CD4-positive, alpha-beta T cell (primary cell): Measurements from ENCODE around the gene POLR3H. TPM values are rescaled to one million over a fixed set of nuclear protein-coding genes. Genes with fewer than 3 reads are reported as not detected.

ENCODE experiments used
- ATAC-seq: fragments of 200-7000 bp; cut with Tn5 transposase; one replicate; pipeline ENCODE4 v1.10.0; 2022; ENCODE audit warnings: mild to moderate bottlenecking; ENCODE audit not compliant: poor library complexity
- CTCF ChIA-PET: fragments of 350-600 bp; sonication (Branson Sonifier 250); formaldehyde crosslinking; loops from one replicate; lab custom pipeline; 2021; ENCODE audit warnings: antibody characterized with exemption, inconsistent platforms; lab: Charles Lee
- POLR2A ChIA-PET: fragments of 350-600 bp; sonication (Branson Sonifier 250); formaldehyde crosslinking; loops from one replicate; lab custom pipeline; 2021; ENCODE audit warnings: antibody characterized with exemption, inconsistent platforms; lab: Charles Lee
- DNase-seq, 14 experiments: peaks; one replicate each; pipeline ENCODE4 v3.0.0-alpha.2; 2013 to 2020; ENCODE audit warnings: mixed read lengths in 2 of 14
- H3K27ac ChIP-seq, 2 donors: one replicate each; pipeline versions ENCODE4 v1.5.1 to v1.7.0; 2013; ENCODE audit warnings: low read length in 2 of 2, low read depth in 1 of 2, mild to moderate bottlenecking in 1 of 2
- H3K27me3 ChIP-seq, 2 experiments: 1 replicate in 1 of 2; 2 replicates in 1 of 2; pipeline versions ENCODE4 v1.6.1 to v1.7.0; 2013; ENCODE audit warnings: low read length in 2 of 2, control low read depth in 1 of 2, mild to moderate bottlenecking in 1 of 2, moderate library complexity in 1 of 2; ENCODE audit not compliant: insufficient read depth in 2 of 2, control insufficient read depth in 1 of 2
- H3K36me3 ChIP-seq: one replicate; pipeline ENCODE4 v1.6.1; 2013; ENCODE audit warnings: low read length, control low read depth; ENCODE audit not compliant: insufficient read depth
- H3K4me1 ChIP-seq: one replicate; pipeline ENCODE4 v1.6.1; 2013; ENCODE audit warnings: low read length, control low read depth; ENCODE audit not compliant: insufficient read depth
- H3K4me3 ChIP-seq: one replicate; pipeline ENCODE4 v1.5.1; 2013; ENCODE audit warnings: mild to moderate bottlenecking, low read length, moderate library complexity
- H3K9me3 ChIP-seq, 2 experiments: 1 replicate in 1 of 2; 2 replicates in 1 of 2; pipeline versions ENCODE4 v1.6.1 to v1.7.0; 2013; ENCODE audit warnings: low read length in 2 of 2, mild to moderate bottlenecking in 2 of 2, control low read depth in 1 of 2, moderate library complexity in 1 of 2; ENCODE audit not compliant: control insufficient read depth in 1 of 2, insufficient read depth in 1 of 2
- H3K27ac Mint-ChIP-seq: one replicate; pipeline ENCODE4 v1.8.0; 2020; ENCODE audit warnings: mixed read lengths
- H3K27me3 Mint-ChIP-seq: one replicate; pipeline ENCODE4 v1.8.0; 2021; ENCODE audit warnings: mixed read lengths
- H3K36me3 Mint-ChIP-seq: one replicate; pipeline ENCODE4 v1.8.0; 2021; ENCODE audit warnings: low read depth, mixed read lengths
- H3K4me1 Mint-ChIP-seq: one replicate; pipeline ENCODE4 v1.8.0; 2021; ENCODE audit warnings: low read depth, mixed read lengths
- H3K4me3 Mint-ChIP-seq: one replicate; pipeline ENCODE4 v1.8.0; 2020; ENCODE audit warnings: mild to moderate bottlenecking, mixed read lengths
- H3K9me3 Mint-ChIP-seq: one replicate; pipeline ENCODE4 v1.8.0; 2020; ENCODE audit warnings: mixed read lengths
- intact Hi-C, 2 experiments: fragments of 100-400 bp; cut with DNase I in 1 of 2; cut with micrococcal nuclease in 1 of 2; formaldehyde crosslinking; loops; one replicate each; pipeline versions ENCODE4 v1.15.1 to v1.9.0; 2023 to 2025; cut with DNase I, micrococcal nuclease
- total RNA-seq, 174 experiments: library from RNA in 2 of 174; stranded (reverse) in 2 of 174; gene quantifications; one replicate each; pipeline ENCODE4 v1.2.3 and lab custom pipeline; 2021 to 2026
- TF ChIP-seq, protein P1 (sequence below): fragments of 200-600 bp; IDR thresholded peaks from one replicate; pipeline ENCODE4 v1.8.0; 2022; ENCODE audit warnings: antibody characterized with exemption, mild to moderate bottlenecking

POLR3H gene
- total RNA-seq, 2 experiments from 2014 or later, result 13.4 to 17.3 TPM

GRCh38 chr22:41524251-41524661, 20.0 kb downstream of the POLR3H start:
- Histone ChIP-seq H3K9me3 (no peaks in the 10 kb centered on the region), H3K4me3 (no peak overlapping the region), H3K27ac (peak overlapping the region in 1 of 2 donors; percentile 43), H3K36me3 (peaks cover 58% of the 10 kb centered on the region), H3K4me1 (peaks cover 28% of the 10 kb centered on the region), H3K27me3 (no peaks in the 10 kb centered on the region)
- H3K27ac Mint-ChIP-seq, result peak overlapping the region; percentile 76
- peaks cover 15% of the 10 kb centered on the region for H3K4me1 Mint-ChIP-seq
- TF ChIP-seq, protein P1, sequence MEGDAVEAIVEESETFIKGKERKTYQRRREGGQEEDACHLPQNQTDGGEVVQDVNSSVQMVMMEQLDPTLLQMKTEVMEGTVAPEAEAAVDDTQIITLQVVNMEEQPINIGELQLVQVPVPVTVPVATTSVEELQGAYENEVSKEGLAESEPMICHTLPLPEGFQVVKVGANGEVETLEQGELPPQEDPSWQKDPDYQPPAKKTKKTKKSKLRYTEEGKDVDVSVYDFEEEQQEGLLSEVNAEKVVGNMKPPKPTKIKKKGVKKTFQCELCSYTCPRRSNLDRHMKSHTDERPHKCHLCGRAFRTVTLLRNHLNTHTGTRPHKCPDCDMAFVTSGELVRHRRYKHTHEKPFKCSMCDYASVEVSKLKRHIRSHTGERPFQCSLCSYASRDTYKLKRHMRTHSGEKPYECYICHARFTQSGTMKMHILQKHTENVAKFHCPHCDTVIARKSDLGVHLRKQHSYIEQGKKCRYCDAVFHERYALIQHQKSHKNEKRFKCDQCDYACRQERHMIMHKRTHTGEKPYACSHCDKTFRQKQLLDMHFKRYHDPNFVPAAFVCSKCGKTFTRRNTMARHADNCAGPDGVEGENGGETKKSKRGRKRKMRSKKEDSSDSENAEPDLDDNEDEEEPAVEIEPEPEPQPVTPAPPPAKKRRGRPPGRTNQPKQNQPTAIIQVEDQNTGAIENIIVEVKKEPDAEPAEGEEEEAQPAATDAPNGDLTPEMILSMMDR, result no peak
- no peaks in the 10 kb centered on the region for H3K27me3 Mint-ChIP-seq
- CTCF ChIA-PET, result interaction anchor here (0.8 to 1.8 kb wide), 3 partner anchors 20 to 143 kb away, joined by 3 to 4 read pairs (median 3); partner anchors contain the start of gene TEF
- ATAC-seq (no peak), DNase-seq (no peak)
- H3K36me3 Mint-ChIP-seq, result peaks cover 53% of the 10 kb centered on the region
- POLR2A ChIA-PET, result interaction anchor here (0.7 to 2.3 kb wide), 9 partner anchors 20 to 502 kb away, joined by 3 to 12 read pairs (median 5); partner anchors contain the start of genes ACO2, PHF5A, PMM1 and POLR3H
- H3K4me3 Mint-ChIP-seq, result no peak overlapping the region
- intact Hi-C loops, result loop anchor here (5.0 to 10.0 kb wide), 2 partner anchors 47 to 599 kb away; no protein-coding TSS in a partner anchor
- no peaks in the 10 kb centered on the region for H3K9me3 Mint-ChIP-seq

DNA sequence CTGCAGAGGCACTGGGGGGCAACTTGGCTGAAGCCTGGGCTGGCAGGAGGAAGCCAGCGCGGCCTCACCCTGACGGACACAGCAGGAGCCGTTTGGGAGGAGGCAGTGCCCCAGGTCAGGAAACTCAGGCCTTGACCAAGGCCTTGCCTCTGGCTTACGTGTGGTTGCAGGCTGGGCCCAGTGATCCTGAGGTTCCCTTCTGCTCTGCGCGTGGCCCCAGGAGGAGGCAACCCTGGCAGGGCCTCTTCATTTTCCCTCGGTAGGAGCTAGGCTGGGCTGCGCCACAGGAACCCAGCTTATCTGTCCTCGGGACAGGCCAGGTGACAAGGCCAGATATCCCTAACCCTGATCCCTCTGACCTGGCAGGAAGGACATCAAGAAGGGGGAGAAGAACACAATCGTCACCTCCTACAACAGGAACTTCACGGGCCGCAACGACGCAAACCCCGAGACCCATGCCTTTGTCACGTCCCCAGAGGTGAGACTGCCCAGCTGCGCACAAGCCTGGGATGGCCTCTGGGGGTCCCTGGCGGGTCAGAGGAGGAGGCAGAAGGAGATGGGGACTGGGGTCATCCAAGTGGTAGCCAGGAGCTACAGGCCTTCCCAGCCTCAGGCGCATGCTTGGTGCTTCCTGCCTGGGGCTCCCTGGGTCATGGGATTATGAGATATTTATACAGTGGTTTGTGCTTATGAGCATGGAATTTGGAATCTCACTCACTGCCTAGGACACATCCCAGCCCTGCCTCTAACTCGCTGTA, 20.6 kb downstream of the POLR3H start:
- Histone ChIP-seq H3K27ac (no peak overlapping the region), H3K9me3 (no peaks in the 10 kb centered on the region), H3K4me3 (no peak overlapping the region), H3K27me3 (no peaks in the 10 kb centered on the region), H3K36me3 (peaks cover 52% of the 10 kb centered on the region), H3K4me1 (peaks cover 28% of the 10 kb centered on the region)
- ChIA-PET CTCF (interaction anchor here (1.3 kb wide), 1 partner anchor 120 kb away, joined by 4 read pairs; no protein-coding TSS in a partner anchor), POLR2A (interaction anchor here (1.1 to 2.3 kb wide), 5 partner anchors 20 to 78 kb away, joined by 3 to 12 read pairs (median 5); partner anchors contain the start of genes ACO2, PHF5A, PMM1 and POLR3H)
- intact Hi-C loops, result loop anchor here (5.0 to 10.0 kb wide), 2 partner anchors 46 to 599 kb away; no protein-coding TSS in a partner anchor
- no peaks in the 10 kb centered on the region for H3K27me3 Mint-ChIP-seq
- H3K4me3 Mint-ChIP-seq, result no peak overlapping the region
- peak overlapping the region; percentile 76 for H3K27ac Mint-ChIP-seq
- H3K36me3 Mint-ChIP-seq, result peaks cover 47% of the 10 kb centered on the region
- H3K4me1 Mint-ChIP-seq, result peaks cover 15% of the 10 kb centered on the region
- no peak for ATAC-seq
- H3K9me3 Mint-ChIP-seq, result no peaks in the 10 kb centered on the region
- no peak for DNase-seq
- TF ChIP-seq, protein P1, result no peak

GRCh38 chr22:41522813-41523212, 21.5 kb downstream of the POLR3H start:
- ATAC-seq, result no peak
- no peaks in the 10 kb centered on the region for H3K27me3 Mint-ChIP-seq
- TF ChIP-seq, protein P1, result no peak
- Histone ChIP-seq H3K9me3 (no peaks in the 10 kb centered on the region), H3K27ac (no peak overlapping the region), H3K27me3 (no peaks in the 10 kb centered on the region), H3K4me1 (peaks cover 28% of the 10 kb centered on the region), H3K4me3 (no peak overlapping the region), H3K36me3 (peaks cover 51% of the 10 kb centered on the region)
- H3K27ac Mint-ChIP-seq, result peak overlapping the region; percentile 51
- H3K36me3 Mint-ChIP-seq, result peaks cover 40% of the 10 kb centered on the region
- intact Hi-C loops, result loop anchor here (5.0 to 10.0 kb wide), 2 partner anchors 46 to 598 kb away; no protein-coding TSS in a partner anchor
- no peak overlapping the region for H3K4me3 Mint-ChIP-seq
- no peaks in the 10 kb centered on the region for H3K9me3 Mint-ChIP-seq
- no peak for DNase-seq
- POLR2A ChIA-PET, result interaction anchor here (1.1 kb wide), 1 partner anchor 54 kb away, joined by 3 read pairs; the partner anchor contains the start of gene PHF5A
- CTCF ChIA-PET, result no interaction called here
- H3K4me1 Mint-ChIP-seq, result peaks cover 15% of the 10 kb centered on the region
